HG03457 (cell line): ENCODE measurements around the gene SPACA4.

Experiments
- ATAC-seq: cut with Tn5 transposase; IDR thresholded peaks from one replicate; pipeline ENCODE4 v1.9.1; 2021; ENCODE audit warnings: moderate number of reproducible peaks; ENCODE audit not compliant: unreplicated experiment

Gene SPACA4

GRCh38 chr19:48596679-48597465, 9.7 kb upstream of the SPACA4 start:
- ATAC-seq: no peak

- no peak for ATAC-seq
Observed at GRCh38 chr19:48598996-48599700, 7.4 kb upstream of the SPACA4 start.

- no peak for ATAC-seq
Observed at GRCh38 chr19:48600679-48601417, 5.7 kb upstream of the SPACA4 start.

GRCh38 chr19:48603001-48603400, 3.5 kb upstream of the SPACA4 start:
- ATAC-seq: no peak

GRCh38 chr19:48603449-48603848, 3.1 kb upstream of the SPACA4 start:
- no peak for ATAC-seq

- no peak for ATAC-seq
Observed at GRCh38 chr19:48603850-48604249, 2.7 kb upstream of the SPACA4 start.

GRCh38 chr19:48607359-48607755, 815 bp downstream of the SPACA4 start:
- no peak for ATAC-seq

- no peak for ATAC-seq
Observed at GRCh38 chr19:48608798-48609263, 2.3 kb downstream of the SPACA4 start.

- ATAC-seq: no peak
Observed at GRCh38 chr19:48609571-48610108, 3.1 kb downstream of the SPACA4 start.

GRCh38 chr19:48611872-48612271, 5.3 kb downstream of the SPACA4 start:
- no peak for ATAC-seq

GRCh38 chr19:48613024-48613851, 6.7 kb downstream of the SPACA4 start:
- ATAC-seq: no peak

- ATAC-seq: no peak
Observed at GRCh38 chr19:48613852-48614435, 7.4 kb downstream of the SPACA4 start.

- no peak for ATAC-seq
Observed at GRCh38 chr19:48614436-48615230, 8.1 kb downstream of the SPACA4 start, which contains the start of gene FAM83E. TSS of gene FAM83E (minus strand) at chr19:48615076. CDS start at chr19:48613372, 1,704 bp downstream.

GRCh38 chr19:48615231-48616040, 8.9 kb downstream of the SPACA4 start:
- no peak for ATAC-seq

GRCh38 chr19:48616041-48616436, 9.5 kb downstream of the SPACA4 start:
- ATAC-seq: no peak

GRCh38 chr19:48616491-48617056, 10.0 kb downstream of the SPACA4 start:
- no peak for ATAC-seq

GRCh38 chr19:48617146-48617937, 10.8 kb downstream of the SPACA4 start:
- no peak for ATAC-seq
